PFSK-1 (cell line): ENCODE data around the gene UHMK1.

Source experiments
- FOXP2 ChIP-seq: optimal IDR thresholded peaks from 2 replicates; pipeline ENCODE3; 2011; ENCODE audit warnings: borderline replicate concordance, control low read depth, inconsistent platforms; ENCODE audit not compliant: insufficient read depth; ENCODE audit errors: extremely low read length, extremely low read depth
- POLR2AphosphoS5 ChIP-seq: IDR thresholded peaks from 2 replicates; pipeline ENCODE4 v1.6.1; 2012; ENCODE audit warnings: low read depth, mild to moderate bottlenecking, control low read depth, low read length, moderate library complexity
- REST ChIP-seq, 2 experiments: IDR thresholded peaks; 2 replicates each; pipeline versions ENCODE4 v1.6.1 to v1.8.0; 2011 to 2012; ENCODE audit warnings: low read depth in 2 of 2, low read length in 2 of 2, control low read depth in 1 of 2, inconsistent platforms in 1 of 2, mild to moderate bottlenecking in 1 of 2, moderate library complexity in 1 of 2; ENCODE audit not compliant: insufficient read depth in 1 of 2
- SIN3A ChIP-seq: IDR thresholded peaks from 2 replicates; pipeline ENCODE4 v1.6.1; 2012; ENCODE audit warnings: mild to moderate bottlenecking, low read length, moderate library complexity, borderline replicate concordance; ENCODE audit not compliant: insufficient read depth
- TAF1 ChIP-seq: IDR thresholded peaks from 2 replicates; pipeline ENCODE4 v1.6.1; 2012; ENCODE audit warnings: low read length, control low read depth, borderline replicate concordance; ENCODE audit not compliant: insufficient read depth

Gene UHMK1

GRCh38 chr1:162543228-162543627 lies 45.6 kb downstream of the UHMK1 start:
- TF ChIP-seq REST (IDR thresholded peaks at IDR 0.05; ENCODE audit: insufficient read depth in 1 of 2, low read depth in 2 of 2, low read length in 2 of 2) = no peak
- TF ChIP-seq FOXP2 = no peak
- no peak for TF ChIP-seq POLR2AphosphoS5
- TF ChIP-seq SIN3A = no peak

GRCh38 chr1:162548170-162548569 lies 50.6 kb downstream of the UHMK1 start:
- TF ChIP-seq TAF1 = no peak
- no peak for TF ChIP-seq FOXP2
- TF ChIP-seq POLR2AphosphoS5 = no peak
- no peak for TF ChIP-seq SIN3A
- TF ChIP-seq REST (IDR thresholded peaks at IDR 0.05; ENCODE audit: insufficient read depth in 1 of 2, low read depth in 2 of 2, low read length in 2 of 2) = no peak

GRCh38 chr1:162549001-162549400 lies 51.4 kb downstream of the UHMK1 start:
- TF ChIP-seq TAF1 (no peak), FOXP2 (no peak), SIN3A (no peak), REST (IDR thresholded peaks at IDR 0.05; ENCODE audit: insufficient read depth in 1 of 2, low read depth in 2 of 2, low read length in 2 of 2) (no peak), POLR2AphosphoS5 (no peak)

GRCh38 chr1:162550925-162551324 lies 53.3 kb downstream of the UHMK1 start:
- no peak for TF ChIP-seq FOXP2
- TF ChIP-seq REST (IDR thresholded peaks at IDR 0.05; ENCODE audit: insufficient read depth in 1 of 2, low read depth in 2 of 2, low read length in 2 of 2) = no peak
- TF ChIP-seq POLR2AphosphoS5 = no peak
- no peak for TF ChIP-seq SIN3A
- TF ChIP-seq TAF1 = no peak
